ENCODE results near the gene GNE.

The GNE gene

DNA sequence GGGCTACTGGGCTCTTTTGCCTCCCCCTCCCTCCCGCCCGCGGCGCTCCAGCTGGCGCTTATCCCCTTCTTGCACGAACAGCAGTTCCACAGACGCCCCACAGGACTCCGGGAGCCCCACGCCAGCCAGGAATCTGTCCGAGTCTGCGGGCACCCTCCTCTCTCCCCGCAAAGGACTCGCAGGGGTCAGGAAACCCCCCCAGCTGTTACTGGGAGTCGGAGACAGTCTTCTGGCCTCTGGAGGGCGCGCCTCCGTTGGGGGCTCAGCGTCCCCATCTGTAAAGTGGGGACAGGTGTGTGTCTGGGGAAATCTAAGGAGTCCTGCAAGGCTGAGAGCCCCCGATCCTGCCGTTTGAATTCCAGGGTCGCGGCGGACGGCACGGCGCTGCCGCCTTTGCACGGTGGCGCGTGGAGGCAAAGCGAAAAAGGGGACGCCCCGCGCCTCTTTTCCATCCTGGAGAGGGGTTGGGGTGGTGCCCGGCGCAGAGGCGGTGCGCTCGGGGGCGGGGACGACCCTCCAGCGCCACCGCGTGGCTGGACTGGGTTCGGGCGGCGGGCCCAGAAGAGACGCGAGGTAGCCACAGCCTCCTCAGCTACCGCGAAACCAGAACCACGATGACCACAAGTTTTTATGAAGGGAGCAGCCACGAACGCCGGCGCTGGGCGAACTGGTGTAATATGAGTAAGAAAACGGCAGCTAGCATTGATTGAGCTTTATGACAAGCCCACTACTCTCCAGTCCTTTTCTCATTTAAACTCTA, 91.9 kb downstream of the GNE start:
- peak; percentile 73 to 82 for DNase-seq (ENCODE audit: low read depth in 2 of 2)

DNA sequence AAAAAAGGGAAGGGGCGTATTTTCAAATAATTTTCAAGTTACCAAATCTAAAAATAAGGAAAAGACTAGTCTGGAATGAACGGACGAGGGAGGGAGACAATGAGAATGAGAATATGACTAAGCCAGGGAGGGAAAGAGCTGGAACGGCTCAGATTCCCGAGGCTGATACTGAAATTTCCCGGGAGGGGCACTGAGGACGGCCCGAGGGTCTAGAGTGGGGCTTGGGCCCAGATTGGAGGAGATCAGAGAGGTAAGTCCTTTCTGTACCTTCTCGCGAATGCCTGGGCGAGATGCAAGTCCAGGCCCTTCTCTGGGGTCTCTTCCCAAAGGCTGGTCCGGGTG, 92.5 kb downstream of the GNE start:
- no peak for DNase-seq (ENCODE audit: low read depth in 2 of 2)

DNA sequence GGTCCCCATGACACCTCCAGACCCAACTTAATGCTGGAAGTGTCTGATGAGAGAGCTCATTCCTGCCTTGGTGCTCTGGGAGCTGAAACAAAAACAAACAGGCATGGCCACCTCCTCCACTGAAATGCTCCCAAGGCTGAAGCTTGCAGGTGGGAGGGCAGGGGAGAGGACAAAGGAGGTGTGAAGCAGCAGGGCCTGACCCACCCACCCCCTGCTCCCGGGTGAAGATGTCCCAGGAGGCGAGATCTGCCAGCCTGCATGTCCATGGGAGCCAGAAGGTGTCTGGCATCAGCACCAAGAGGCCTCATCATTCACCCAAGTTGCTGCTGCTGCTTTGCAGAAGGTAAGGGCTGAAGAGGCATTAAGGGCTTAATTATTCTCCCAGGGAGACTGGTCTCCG, 93.3 kb downstream of the GNE start:
- DNase-seq (ENCODE audit: low read depth in 2 of 2): no peak

Data from stimulated activated CD8-positive, alpha-beta memory T cell treated with anti-CD3 and anti-CD28 coated beads, Interleukin-15, amount 100 ng/mL, for 48 hours (primary cell).